Stomach (tissue), 9 donors: ENCODE measurements around the gene SCARB1. TPM values are rescaled to one million over a fixed set of nuclear protein-coding genes. Genes with fewer than 3 reads are reported as not detected.
A peak's percentile ranks its signal among the peaks of the same experiment; 100 is the strongest.

Experiments used
- DNase-seq, 2 donors: peaks; one replicate each; pipeline versions ENCODE4 v3.0.0 to v3.0.0-alpha.2; 2013 to 2019
- H3K27ac ChIP-seq, 5 donors: fragments of 200-600 bp in 4 of 5; sonication (generic) in 4 of 5; one replicate each; pipeline ENCODE4 v1.5.1; 2013 to 2019; ENCODE audit warnings: mild to moderate bottlenecking in 1 of 5, moderate library complexity in 1 of 5
- H3K27me3 ChIP-seq, 3 donors: fragments of 200-600 bp; sonication (generic); one replicate each; pipeline ENCODE4 v1.5.1; 2017 to 2019; ENCODE audit warnings: mixed run types in 1 of 3
- H3K36me3 ChIP-seq, 4 donors: fragments of 200-600 bp; sonication (generic); 1 replicate in 3 of 4; 2 replicates in 1 of 4; pipeline ENCODE4 v1.5.1; 2016 to 2019
- H3K4me1 ChIP-seq, 4 donors: fragments of 200-600 bp; sonication (generic); one replicate each; pipeline ENCODE4 v1.5.1; 2016 to 2019
- H3K4me3 ChIP-seq, 4 donors: fragments of 200-600 bp; sonication (generic) in 3 of 4; one replicate each; pipeline ENCODE4 v1.5.1; 2016 to 2019; ENCODE audit warnings: mild to moderate bottlenecking in 1 of 4
- H3K9me3 ChIP-seq, 4 donors: fragments of 200-600 bp; sonication (generic); one replicate each; pipeline ENCODE4 v1.5.1; 2016 to 2019
- EP300 ChIP-seq: sonication (generic); formaldehyde crosslinking; IDR thresholded peaks from one replicate; pipeline ENCODE4 v1.6.1; 2017; ENCODE audit warnings: antibody characterized with exemption
- POLR2A ChIP-seq, 4 donors: fragments of 450-650 bp; IDR thresholded peaks; one replicate each; pipeline ENCODE4 v1.6.1; 2016; ENCODE audit warnings: antibody characterized with exemption in 4 of 4, control low read depth in 2 of 4, mild to moderate bottlenecking in 1 of 4, moderate library complexity in 1 of 4
- POLR2AphosphoS5 ChIP-seq, 3 donors: sonication (generic); formaldehyde crosslinking; IDR thresholded peaks; one replicate each; pipeline ENCODE4 v1.6.1; 2016; ENCODE audit warnings: antibody characterized with exemption in 3 of 3
- WGBS, 5 donors: extraction: QIAGEN DNeasy Blood & Tissue Kit in 3 of 5; methylation state at CpG; one replicate each; pipeline versions ENCODE4 v1.1.5 to v1.1.7; 2013 to 2018; 5-methylcytosine and 5-hydroxymethylcytosine counted together
- intact Hi-C: fragments of 100-400 bp; cut with DNase I; formaldehyde crosslinking; loops from one replicate; pipeline ENCODE4 v1.15.1; 2023; ENCODE audit warnings: low total_unique reads
- polyA plus RNA-seq, 3 donors: library from polyadenylated mRNA; stranded (reverse); fragments of 200-250 nt; gene quantifications; one replicate each; pipeline ENCODE4 v1.2.3, GENCODE V29; 2013
- total RNA-seq, 5 donors: library from RNA; depleted of rRNA; stranded (reverse); fragments of >200 nt; gene quantifications; one replicate each; pipeline versions ENCODE4 v1.1.0 to v1.2.3, GENCODE V29; 2014 to 2016
- TF ChIP-seq, protein P1 (sequence below), 7 experiments: fragments of 450-650 bp in 4 of 7; fragments of 200-600 bp in 3 of 7; sonication (generic) in 3 of 7; IDR thresholded peaks; one replicate each; pipeline ENCODE4 v1.5.1; 2016 to 2019; ENCODE audit warnings: antibody characterized with exemption in 7 of 7, control low read depth in 2 of 7, mild to moderate bottlenecking in 1 of 7
- donor health status: healthy with polysubstance abuse.
- donor health status: Bipolar disorder and iron deficiency.
- donor health status: healthy.

The SCARB1 gene
- total and polyA plus RNA-seq, 8 donors = 2.9 to 63.7 (median 8.8) TPM

DNA sequence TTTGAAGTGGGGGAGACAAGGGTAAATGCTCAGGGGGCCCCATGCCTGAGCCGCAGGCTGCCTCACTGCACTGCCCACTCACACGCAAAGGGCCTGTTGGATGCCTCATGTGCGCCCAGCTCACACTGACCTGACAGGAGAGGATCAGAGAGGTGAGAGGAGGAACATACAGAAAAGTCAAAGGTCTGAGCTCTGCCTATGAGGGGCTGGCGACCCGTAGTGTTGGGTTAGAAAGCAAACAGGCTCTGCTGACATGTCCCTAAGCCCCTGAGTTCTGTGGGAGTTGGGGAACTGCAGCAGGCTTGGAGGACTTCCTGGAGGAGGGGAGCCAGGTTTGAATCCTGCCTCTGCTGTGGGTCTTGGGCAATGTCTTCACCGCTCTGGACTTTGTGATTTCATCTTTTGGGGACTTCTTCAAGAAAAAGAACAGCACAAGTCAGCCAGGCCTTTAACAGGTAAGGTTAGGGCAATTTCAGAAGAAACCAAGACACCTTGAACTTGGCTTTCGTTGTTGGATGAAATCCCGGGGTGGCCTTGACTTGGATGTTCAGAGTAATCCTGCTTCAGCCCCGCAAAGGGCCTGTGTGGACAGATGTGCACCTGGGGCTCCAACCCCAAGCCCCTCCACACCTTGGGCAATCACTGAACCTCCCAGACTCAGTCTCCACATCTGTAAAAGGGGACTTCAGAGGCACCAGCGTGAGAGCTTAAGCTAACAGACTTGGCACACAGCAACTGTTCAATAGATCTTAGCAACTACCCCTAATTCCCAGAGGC, 116.8 kb downstream of the SCARB1 start:
- Histone ChIP-seq H3K36me3 (no peaks in the 10 kb centered on the region), H3K4me1 (peaks cover 38 to 73% (median 55%) of the 10 kb centered on the region in 4 donors), H3K27me3 (no peaks in the 10 kb centered on the region), H3K27ac (peak overlapping the region; percentile 77 to 91 (median 90)), H3K9me3 (no peaks in the 10 kb centered on the region), H3K4me3 (peak overlapping the region in 1 of 4 donors; percentile 8)
- intact Hi-C loops = no loop called here
- 85 to 91% (median 87%) methylated on average over 10 of the region's 10 CpGs for WGBS, 5 donors
- TF ChIP-seq EP300 = no peak
- no peak for TF ChIP-seq POLR2AphosphoS5 (IDR thresholded peaks at IDR 0.05)
- TF ChIP-seq, protein P1, sequence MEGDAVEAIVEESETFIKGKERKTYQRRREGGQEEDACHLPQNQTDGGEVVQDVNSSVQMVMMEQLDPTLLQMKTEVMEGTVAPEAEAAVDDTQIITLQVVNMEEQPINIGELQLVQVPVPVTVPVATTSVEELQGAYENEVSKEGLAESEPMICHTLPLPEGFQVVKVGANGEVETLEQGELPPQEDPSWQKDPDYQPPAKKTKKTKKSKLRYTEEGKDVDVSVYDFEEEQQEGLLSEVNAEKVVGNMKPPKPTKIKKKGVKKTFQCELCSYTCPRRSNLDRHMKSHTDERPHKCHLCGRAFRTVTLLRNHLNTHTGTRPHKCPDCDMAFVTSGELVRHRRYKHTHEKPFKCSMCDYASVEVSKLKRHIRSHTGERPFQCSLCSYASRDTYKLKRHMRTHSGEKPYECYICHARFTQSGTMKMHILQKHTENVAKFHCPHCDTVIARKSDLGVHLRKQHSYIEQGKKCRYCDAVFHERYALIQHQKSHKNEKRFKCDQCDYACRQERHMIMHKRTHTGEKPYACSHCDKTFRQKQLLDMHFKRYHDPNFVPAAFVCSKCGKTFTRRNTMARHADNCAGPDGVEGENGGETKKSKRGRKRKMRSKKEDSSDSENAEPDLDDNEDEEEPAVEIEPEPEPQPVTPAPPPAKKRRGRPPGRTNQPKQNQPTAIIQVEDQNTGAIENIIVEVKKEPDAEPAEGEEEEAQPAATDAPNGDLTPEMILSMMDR (IDR thresholded peaks at IDR 0.05) = no peak
- TF ChIP-seq POLR2A (IDR thresholded peaks at IDR 0.05) = no peak
- DNase-seq = no peak

DNA sequence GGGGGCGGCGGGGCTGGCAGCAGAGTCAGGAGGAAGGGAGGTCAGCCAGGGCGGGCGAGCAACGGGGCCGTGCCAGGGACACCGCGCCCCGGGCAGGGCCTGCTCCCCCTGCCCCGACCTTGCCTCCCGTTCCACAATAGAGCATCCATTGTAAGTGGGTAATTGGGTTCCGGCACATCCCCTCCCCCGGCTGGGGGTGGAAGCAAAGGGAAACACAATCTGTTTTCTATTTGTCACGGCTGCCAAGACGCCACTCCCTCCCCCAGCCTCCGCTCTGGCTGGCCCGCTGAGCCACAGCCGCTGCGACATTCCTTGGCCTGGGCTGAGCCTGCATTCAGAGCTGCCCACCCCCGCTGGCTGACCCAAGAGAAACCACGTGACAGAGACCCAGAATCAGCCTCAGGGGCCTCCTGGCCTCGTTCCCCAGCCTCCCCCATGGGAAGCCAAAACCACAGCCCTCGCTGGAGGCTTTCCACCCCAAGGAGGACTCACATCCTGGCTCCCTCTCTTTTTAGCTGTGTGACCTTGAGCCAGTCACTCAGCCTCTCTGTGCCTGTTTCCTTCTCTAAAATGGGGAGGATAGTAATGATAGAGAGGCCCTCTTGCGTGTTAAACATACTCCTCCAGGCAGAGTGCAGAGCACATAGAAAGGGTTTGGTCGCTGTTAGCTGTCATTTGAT, 117.6 kb downstream of the SCARB1 start:
- Histone ChIP-seq H3K4me3 (peak overlapping the region in 1 of 4 donors; percentile 8), H3K4me1 (peaks cover 42 to 80% (median 63%) of the 10 kb centered on the region in 4 donors), H3K36me3 (no peaks in the 10 kb centered on the region), H3K27me3 (no peaks in the 10 kb centered on the region), H3K27ac (peak overlapping the region; percentile 77 to 91 (median 90)), H3K9me3 (no peaks in the 10 kb centered on the region)
- peak; percentile 93 to 97 for DNase-seq
- WGBS, 5 donors = 8 to 18% (median 8%) methylated on average over 16 to 25 of the region's 25 CpGs
- TF ChIP-seq POLR2A (IDR thresholded peaks at IDR 0.05) = no peak
- peak; percentile 66 for TF ChIP-seq EP300
- TF ChIP-seq, protein P1 (IDR thresholded peaks at IDR 0.05) = no peak
- TF ChIP-seq POLR2AphosphoS5 (IDR thresholded peaks at IDR 0.05) = peak; percentile 75 to 94 (median 93)
- intact Hi-C loops = no loop called here

DNA sequence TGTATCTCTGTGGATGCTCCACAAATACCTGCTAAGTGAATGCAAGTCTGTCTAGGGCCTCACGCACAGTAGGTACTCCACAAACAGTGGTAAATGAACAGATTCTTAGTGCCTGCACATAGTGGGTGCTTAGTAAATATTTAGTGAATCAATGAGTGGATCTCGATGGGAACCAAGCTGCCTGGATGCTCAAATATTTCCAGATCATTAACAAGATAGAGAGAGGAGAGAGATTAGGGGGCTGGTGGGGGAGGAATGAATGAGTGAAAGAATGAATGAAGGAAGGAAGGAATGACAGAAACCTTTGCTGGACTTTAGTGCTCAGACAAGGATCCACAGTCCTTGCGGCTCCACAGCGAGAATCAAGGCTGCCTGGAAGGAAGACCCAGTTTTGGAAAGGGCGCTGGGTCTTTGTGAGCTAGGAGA, 118.2 kb downstream of the SCARB1 start:
- Histone ChIP-seq H3K36me3 (no peaks in the 10 kb centered on the region), H3K9me3 (no peaks in the 10 kb centered on the region), H3K27ac (peak overlapping the region; percentile 77 to 91 (median 90)), H3K4me3 (peak overlapping the region in 1 of 4 donors; percentile 8), H3K27me3 (no peaks in the 10 kb centered on the region), H3K4me1 (peaks cover 45 to 80% (median 66%) of the 10 kb centered on the region in 4 donors)
- TF ChIP-seq POLR2AphosphoS5 (IDR thresholded peaks at IDR 0.05) (no peak), EP300 (no peak), POLR2A (IDR thresholded peaks at IDR 0.05) (no peak)
- TF ChIP-seq, protein P1 (IDR thresholded peaks at IDR 0.05) = no peak
- intact Hi-C loops = no loop called here
- DNase-seq = no peak
- 24 to 28% (median 25%) methylated on average over 5 of the region's 5 CpGs for WGBS, 5 donors

DNA sequence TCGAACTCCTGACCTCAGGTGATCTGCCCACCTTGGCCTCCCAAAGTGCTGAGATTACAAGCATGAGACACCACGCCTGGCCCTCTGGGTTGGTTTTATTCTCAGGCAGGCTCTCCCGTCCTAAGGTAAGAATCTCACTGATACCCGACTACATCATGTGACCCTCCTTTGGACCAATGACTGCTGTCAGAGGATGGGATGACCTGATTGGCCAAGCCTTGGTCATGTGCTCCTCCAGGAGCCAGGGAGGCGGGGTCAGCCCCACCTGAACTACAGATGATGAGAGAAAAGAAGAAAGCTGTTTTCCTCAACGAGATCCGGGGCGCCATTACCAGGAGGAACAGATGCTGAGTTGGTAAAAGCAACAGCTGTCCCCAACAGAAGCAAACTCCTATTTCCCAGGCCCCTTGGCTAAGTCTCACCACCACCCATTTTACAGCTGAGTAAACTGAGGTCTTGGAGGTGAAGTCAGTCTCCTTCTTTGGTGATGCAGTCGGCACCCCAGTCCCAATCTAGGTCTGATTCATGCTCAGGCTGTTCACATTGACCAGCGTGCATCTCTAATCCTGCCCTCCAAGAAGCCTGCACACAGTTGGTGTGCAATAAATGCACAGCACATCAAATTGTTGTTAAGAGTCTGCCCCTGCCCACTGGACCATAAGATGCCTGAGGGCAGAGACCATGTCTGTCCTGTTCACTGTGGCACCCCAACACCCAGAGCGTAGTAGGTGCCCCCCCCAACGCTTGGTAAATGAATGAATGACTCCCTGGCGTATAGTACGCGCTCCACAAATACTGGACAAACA, 118.8 kb downstream of the SCARB1 start:
- Histone ChIP-seq H3K27ac (peak overlapping the region; percentile 13 to 91 (median 90)), H3K9me3 (peaks cover 0 to 2% (median 0%) of the 10 kb centered on the region in 4 donors), H3K36me3 (no peaks in the 10 kb centered on the region), H3K27me3 (no peaks in the 10 kb centered on the region), H3K4me1 (peaks cover 48 to 82% (median 68%) of the 10 kb centered on the region in 4 donors), H3K4me3 (no peak overlapping the region)
- WGBS, 5 donors = 86 to 91% (median 89%) methylated on average over 15 of the region's 15 CpGs
- no peak for DNase-seq
- intact Hi-C loops = no loop called here
- TF ChIP-seq EP300 = no peak
- no peak for TF ChIP-seq POLR2A (IDR thresholded peaks at IDR 0.05)
- TF ChIP-seq POLR2AphosphoS5 (IDR thresholded peaks at IDR 0.05) = no peak
- TF ChIP-seq, protein P1 (IDR thresholded peaks at IDR 0.05) = no peak
